HepG2 (cell line): ENCODE measurements around the gene TIMELESS. TPM values are rescaled to one million over a fixed set of nuclear protein-coding genes. Genes with fewer than 3 reads are reported as not detected.

Source experiments
- BORCS8-MEF2B ChIP-seq: sonication (generic); formaldehyde crosslinking; IDR thresholded peaks from 2 replicates; pipeline ENCODE4 v1.8.0; 2022; ENCODE audit warnings: mild to moderate bottlenecking, missing genetic modification reagents
- CBX5 ChIP-seq: sonication (generic); formaldehyde crosslinking; IDR thresholded peaks from 2 replicates; pipeline ENCODE4 v1.4.0; 2020; ENCODE audit warnings: missing genetic modification reagents, borderline replicate concordance
- CHCHD3 ChIP-seq: sonication (generic); formaldehyde crosslinking; IDR thresholded peaks from 2 replicates; pipeline ENCODE4 v1.8.0; 2022; ENCODE audit warnings: mild to moderate bottlenecking, missing genetic modification reagents, moderate library complexity
- FLYWCH1 ChIP-seq: sonication (generic); formaldehyde crosslinking; IDR thresholded peaks from 2 replicates; pipeline ENCODE4 v1.8.1; 2023; ENCODE audit warnings: mild to moderate bottlenecking, missing genetic modification reagents
- FOXK2 ChIP-seq: fragments of 450-650 bp; IDR thresholded peaks from 2 replicates; pipeline ENCODE4 v1.6.1; 2016
- GLI4 ChIP-seq: sonication (generic); formaldehyde crosslinking; IDR thresholded peaks from 2 replicates; pipeline ENCODE4 v1.5.1; 2020; ENCODE audit warnings: missing genetic modification reagents, mild to moderate bottlenecking, moderate library complexity, borderline replicate concordance
- KMT2B ChIP-seq: IDR thresholded peaks from 2 replicates; pipeline ENCODE4 v1.6.1; 2016; ENCODE audit warnings: missing genetic modification reagents, missing compliant biosample characterization
- MXD1 ChIP-seq: sonication (generic); formaldehyde crosslinking; IDR thresholded peaks from 2 replicates; pipeline ENCODE4 v1.4.0; 2020; ENCODE audit warnings: mild to moderate bottlenecking, missing genetic modification reagents
- RBFOX2 ChIP-seq: fragments of 200-400 bp; formaldehyde crosslinking; IDR thresholded peaks from 2 replicates; pipeline ENCODE4 v1.6.1; 2017; ENCODE audit warnings: low read depth, mild to moderate bottlenecking, low read length
- SIN3B ChIP-seq: fragments of 150-350 bp; IDR thresholded peaks from 2 replicates; pipeline ENCODE4 v1.6.1; 2014; ENCODE audit warnings: low read length
- SMAD1 ChIP-seq: sonication (generic); formaldehyde crosslinking; IDR thresholded peaks from 2 replicates; pipeline ENCODE4 v1.4.0; 2020; ENCODE audit warnings: missing genetic modification reagents, low read depth, mild to moderate bottlenecking, borderline replicate concordance
- TFAP4 ChIP-seq: sonication (generic); IDR thresholded peaks from 2 replicates; pipeline ENCODE4 v1.6.1; 2016; ENCODE audit warnings: low read depth, borderline replicate concordance
- THAP8 ChIP-seq: sonication (generic); formaldehyde crosslinking; IDR thresholded peaks from 2 replicates; pipeline ENCODE4 v1.5.1; 2020; ENCODE audit warnings: missing genetic modification reagents, mild to moderate bottlenecking, borderline replicate concordance
- TOE1 ChIP-seq: sonication (generic); formaldehyde crosslinking; IDR thresholded peaks from 2 replicates; pipeline ENCODE4 v1.4.0; 2020; ENCODE audit warnings: mild to moderate bottlenecking, missing genetic modification reagents
- ZKSCAN8 ChIP-seq: IDR thresholded peaks from 2 replicates; pipeline ENCODE4 v1.6.1; 2016; ENCODE audit warnings: borderline replicate concordance, missing genetic modification reagents, missing compliant biosample characterization
- ZNF33A ChIP-seq: sonication (generic); formaldehyde crosslinking; IDR thresholded peaks from 2 replicates; pipeline ENCODE4 v1.5.1; 2020; ENCODE audit warnings: missing genetic modification reagents, mild to moderate bottlenecking, moderate library complexity, borderline replicate concordance
- ZNF343 ChIP-seq: sonication (generic); formaldehyde crosslinking; IDR thresholded peaks from 2 replicates; pipeline ENCODE4 v1.4.0; 2020; ENCODE audit warnings: mild to moderate bottlenecking, missing genetic modification reagents
- polyA plus RNA-seq, 8 experiments: library from polyadenylated mRNA; depleted of rRNA in 3 of 8; stranded (reverse) in 7 of 8; unstranded in 1 of 8; fragments of >200 nt; fragmentation: Illumina TruSeq in 4 of 8; extraction: Trizol in 4 of 8; gene quantifications; 2 replicates each; pipeline versions ENCODE4 v1.2.1 to v1.2.3, GENCODE V29; 2011 to 2016; ENCODE audit warnings: low read depth in 4 of 8, missing spikeins in 1 of 8, mixed read lengths in 1 of 8; ENCODE audit not compliant: insufficient read depth in 1 of 8
- total RNA-seq, 5 experiments: library from RNA; depleted of rRNA; stranded (reverse); fragments of >200 nt; fragmentation: Illumina TruSeq; extraction: Trizol; gene quantifications; 2 replicates each; pipeline ENCODE4 v1.2.3, GENCODE V29; 2016; ENCODE audit warnings: low read depth in 1 of 5
- TF ChIP-seq, protein P1 (sequence below): sonication (generic); formaldehyde crosslinking; IDR thresholded peaks from 2 replicates; pipeline ENCODE4 v1.5.1; 2020; ENCODE audit warnings: mild to moderate bottlenecking, missing genetic modification reagents, borderline replicate concordance
- TF ChIP-seq, protein P2 (sequence below): sonication (generic); formaldehyde crosslinking; IDR thresholded peaks from 2 replicates; pipeline ENCODE4 v1.4.0; 2020; ENCODE audit warnings: missing genetic modification reagents
- TF ChIP-seq, protein P3 (sequence below): IDR thresholded peaks from 2 replicates; pipeline ENCODE4 v1.6.1; 2016

Gene TIMELESS
- total and polyA plus RNA-seq, 2 of the 13 experiments (the other 11 are each of a cell fraction or from before 2014, with no cell fraction given): 4.0 to 20.3 TPM

DNA sequence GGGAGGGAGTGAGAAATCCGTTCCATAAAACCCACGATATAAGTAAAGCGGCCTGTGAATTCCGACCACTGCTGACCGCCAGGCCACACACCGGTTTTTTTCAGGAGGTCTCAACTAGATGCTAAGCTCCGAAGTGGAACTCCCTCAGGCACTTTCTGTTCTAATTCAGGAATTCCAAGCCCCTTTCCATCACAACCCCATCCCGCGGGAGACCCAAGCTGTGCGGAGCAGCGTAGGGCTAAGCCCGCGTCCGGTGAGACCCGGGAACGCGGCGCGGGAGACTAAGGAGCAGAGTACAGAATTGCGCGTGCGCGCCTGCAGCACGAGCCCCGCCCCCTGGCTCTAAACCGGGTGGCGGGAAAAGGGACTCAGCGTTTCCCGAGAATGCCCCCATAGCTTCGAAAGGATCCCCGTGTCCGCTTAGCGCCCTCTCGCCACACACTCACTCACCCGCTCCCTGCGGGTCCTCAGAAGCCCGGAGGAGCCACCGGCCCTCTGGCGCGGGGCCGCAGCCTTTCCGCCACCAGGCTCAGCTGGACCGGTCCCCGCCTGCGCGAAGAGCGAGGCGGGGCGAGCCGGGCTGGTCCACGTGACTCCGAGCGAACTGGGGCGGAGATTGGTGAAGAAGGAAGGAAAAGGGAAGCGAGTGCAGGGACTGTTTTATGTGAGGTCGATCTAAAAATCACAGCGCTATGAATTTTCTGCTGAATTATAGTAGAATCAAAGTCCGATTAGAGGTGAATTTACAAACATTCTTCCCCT lies at the start of gene TIMELESS (continued):
- TF ChIP-seq, protein P1, sequence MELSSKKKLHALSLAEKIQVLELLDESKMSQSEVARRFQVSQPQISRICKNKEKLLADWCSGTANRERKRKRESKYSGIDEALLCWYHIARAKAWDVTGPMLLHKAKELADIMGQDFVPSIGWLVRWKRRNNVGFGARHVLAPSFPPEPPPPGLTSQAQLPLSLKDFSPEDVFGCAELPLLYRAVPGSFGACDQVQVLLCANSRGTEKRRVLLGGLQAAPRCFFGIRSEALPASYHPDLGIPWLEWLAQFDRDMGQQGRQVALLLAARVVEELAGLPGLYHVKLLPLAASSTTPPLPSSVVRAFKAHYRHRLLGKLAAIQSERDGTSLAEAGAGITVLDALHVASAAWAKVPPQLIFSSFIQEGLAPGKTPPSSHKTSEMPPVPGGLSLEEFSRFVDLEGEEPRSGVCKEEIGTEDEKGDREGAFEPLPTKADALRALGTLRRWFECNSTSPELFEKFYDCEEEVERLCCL (CRISPR knock-in tag): no peak
- peak; percentile 81; the same call in 1 of the 2 replicates for TF ChIP-seq SIN3B
- peak; percentile 84 for TF ChIP-seq RBFOX2
- TF ChIP-seq, protein P2, sequence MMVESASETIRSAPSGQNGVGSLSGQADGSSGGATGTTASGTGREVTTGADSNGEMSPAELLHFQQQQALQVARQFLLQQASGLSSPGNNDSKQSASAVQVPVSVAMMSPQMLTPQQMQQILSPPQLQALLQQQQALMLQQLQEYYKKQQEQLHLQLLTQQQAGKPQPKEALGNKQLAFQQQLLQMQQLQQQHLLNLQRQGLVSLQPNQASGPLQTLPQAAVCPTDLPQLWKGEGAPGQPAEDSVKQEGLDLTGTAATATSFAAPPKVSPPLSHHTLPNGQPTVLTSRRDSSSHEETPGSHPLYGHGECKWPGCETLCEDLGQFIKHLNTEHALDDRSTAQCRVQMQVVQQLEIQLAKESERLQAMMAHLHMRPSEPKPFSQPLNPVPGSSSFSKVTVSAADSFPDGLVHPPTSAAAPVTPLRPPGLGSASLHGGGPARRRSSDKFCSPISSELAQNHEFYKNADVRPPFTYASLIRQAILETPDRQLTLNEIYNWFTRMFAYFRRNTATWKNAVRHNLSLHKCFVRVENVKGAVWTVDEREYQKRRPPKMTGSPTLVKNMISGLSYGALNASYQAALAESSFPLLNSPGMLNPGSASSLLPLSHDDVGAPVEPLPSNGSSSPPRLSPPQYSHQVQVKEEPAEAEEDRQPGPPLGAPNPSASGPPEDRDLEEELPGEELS (CRISPR knock-in tag): no peak
- TF ChIP-seq FLYWCH1 (CRISPR knock-in tag): no peak
- TF ChIP-seq CBX5 (CRISPR knock-in tag): peak; percentile 69; the same call in 1 of the 2 replicates
- TF ChIP-seq ZKSCAN8 (CRISPR knock-in tag): no peak
- TF ChIP-seq KMT2B (CRISPR knock-in tag): peak; percentile 83
- TF ChIP-seq, protein P3, sequence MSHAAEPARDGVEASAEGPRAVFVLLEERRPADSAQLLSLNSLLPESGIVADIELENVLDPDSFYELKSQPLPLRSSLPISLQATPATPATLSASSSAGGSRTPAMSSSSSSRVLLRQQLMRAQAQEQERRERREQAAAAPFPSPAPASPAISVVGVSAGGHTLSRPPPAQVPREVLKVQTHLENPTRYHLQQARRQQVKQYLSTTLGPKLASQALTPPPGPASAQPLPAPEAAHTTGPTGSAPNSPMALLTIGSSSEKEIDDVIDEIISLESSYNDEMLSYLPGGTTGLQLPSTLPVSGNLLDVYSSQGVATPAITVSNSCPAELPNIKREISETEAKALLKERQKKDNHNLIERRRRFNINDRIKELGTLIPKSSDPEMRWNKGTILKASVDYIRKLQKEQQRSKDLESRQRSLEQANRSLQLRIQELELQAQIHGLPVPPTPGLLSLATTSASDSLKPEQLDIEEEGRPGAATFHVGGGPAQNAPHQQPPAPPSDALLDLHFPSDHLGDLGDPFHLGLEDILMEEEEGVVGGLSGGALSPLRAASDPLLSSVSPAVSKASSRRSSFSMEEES (CRISPR knock-in tag): peak; percentile 86
- TF ChIP-seq MXD1 (CRISPR knock-in tag): peak; percentile 97
- peak; percentile 88 for TF ChIP-seq TFAP4
- TF ChIP-seq ZNF33A (CRISPR knock-in tag): 0 out of 2 replicates have a peak, but pooled peaks have one; percentile 50
- 0 out of 2 replicates have a peak, but pooled peaks have one; percentile 79 for TF ChIP-seq GLI4 (CRISPR knock-in tag)
- 0 out of 2 replicates have a peak, but pooled peaks have one; percentile 47 for TF ChIP-seq THAP8
- TF ChIP-seq CHCHD3 (CRISPR knock-in tag): no peak
- TF ChIP-seq TOE1 (CRISPR knock-in tag): peak; percentile 65; the same call in 1 of the 2 replicates
- TF ChIP-seq FOXK2: no peak
- TF ChIP-seq ZNF343 (CRISPR knock-in tag): peak; percentile 81
- peak; percentile 95 for TF ChIP-seq BORCS8-MEF2B
- TF ChIP-seq SMAD1: no peak
